GM18520 (cell line): ENCODE results near the gene MADCAM1.
"Not testable (repeated sequence)": the region's sequence is repeated elsewhere in the genome, so short reads cannot be mapped to it uniquely, and the experiment has no call there.

Experiments used
- ATAC-seq: cut with Tn5 transposase; IDR thresholded peaks from one replicate; pipeline ENCODE4 v1.9.1; 2021; ENCODE audit not compliant: unreplicated experiment

The MADCAM1 gene

GRCh38 chr19:465056-465816 is 31.1 kb upstream of the MADCAM1 start:
- ATAC-seq, result no peak

GRCh38 chr19:467554-467953 is 28.7 kb upstream of the MADCAM1 start:
- ATAC-seq, result no peak

- no peak for ATAC-seq
Measured at GRCh38 chr19:468587-469256, 27.6 kb upstream of the MADCAM1 start.

GRCh38 chr19:469833-470232 is 26.5 kb upstream of the MADCAM1 start:
- ATAC-seq, result no peak

GRCh38 chr19:470701-471100 is 25.6 kb upstream of the MADCAM1 start:
- ATAC-seq, result no peak

GRCh38 chr19:472005-472858 is 24.1 kb upstream of the MADCAM1 start:
- ATAC-seq, result no peak

GRCh38 chr19:474126-475078 is 21.9 kb upstream of the MADCAM1 start:
- no peak for ATAC-seq

- no peak for ATAC-seq
Measured at GRCh38 chr19:475360-475759, 20.9 kb upstream of the MADCAM1 start.

- no peak for ATAC-seq
Measured at GRCh38 chr19:478236-478903, 17.9 kb upstream of the MADCAM1 start.

GRCh38 chr19:478976-479375 is 17.3 kb upstream of the MADCAM1 start:
- no peak for ATAC-seq

- ATAC-seq, result no peak
Measured at GRCh38 chr19:480016-480855, 16.1 kb upstream of the MADCAM1 start.

GRCh38 chr19:481100-481499 is 15.2 kb upstream of the MADCAM1 start:
- ATAC-seq, result not testable (repeated sequence)

- no peak for ATAC-seq
Measured at GRCh38 chr19:482186-483041, 13.9 kb upstream of the MADCAM1 start.

GRCh38 chr19:483332-484072 is 12.8 kb upstream of the MADCAM1 start:
- ATAC-seq, result no peak

- ATAC-seq, result no peak
Measured at GRCh38 chr19:484494-484893, 11.8 kb upstream of the MADCAM1 start.

GRCh38 chr19:485077-485476 is 11.2 kb upstream of the MADCAM1 start:
- no peak for ATAC-seq

- ATAC-seq, result no peak
Measured at GRCh38 chr19:485583-486236, 10.6 kb upstream of the MADCAM1 start.
